Daoy (cell line): ENCODE data around the gene PITPNM1. TPM values are rescaled to one million over a fixed set of nuclear protein-coding genes. Genes with fewer than 3 reads are reported as not detected.
A peak's percentile ranks its signal among the peaks of the same experiment; 100 is the strongest.
"Not testable (repeated sequence)": the region's sequence is repeated elsewhere in the genome, so short reads cannot be mapped to it uniquely, and the experiment has no call there.

Source experiments
- DNase-seq: peaks from one replicate; pipeline ENCODE4 v3.0.0-alpha.2; 2015; ENCODE audit warnings: low read depth
- total RNA-seq: library from RNA; depleted of rRNA; stranded (reverse); fragments of >200 nt; shearing (Covaris generic); gene quantifications from 2 replicates; pipeline ENCODE4 v1.2.3, GENCODE V29; 2014

The PITPNM1 gene
- total RNA-seq, 1 experiment from 2014 or later = 32.1 TPM

GRCh38 chr11:67523556-67524479 is 18.7 kb upstream of the PITPNM1 start:
- no peak for DNase-seq

DNA sequence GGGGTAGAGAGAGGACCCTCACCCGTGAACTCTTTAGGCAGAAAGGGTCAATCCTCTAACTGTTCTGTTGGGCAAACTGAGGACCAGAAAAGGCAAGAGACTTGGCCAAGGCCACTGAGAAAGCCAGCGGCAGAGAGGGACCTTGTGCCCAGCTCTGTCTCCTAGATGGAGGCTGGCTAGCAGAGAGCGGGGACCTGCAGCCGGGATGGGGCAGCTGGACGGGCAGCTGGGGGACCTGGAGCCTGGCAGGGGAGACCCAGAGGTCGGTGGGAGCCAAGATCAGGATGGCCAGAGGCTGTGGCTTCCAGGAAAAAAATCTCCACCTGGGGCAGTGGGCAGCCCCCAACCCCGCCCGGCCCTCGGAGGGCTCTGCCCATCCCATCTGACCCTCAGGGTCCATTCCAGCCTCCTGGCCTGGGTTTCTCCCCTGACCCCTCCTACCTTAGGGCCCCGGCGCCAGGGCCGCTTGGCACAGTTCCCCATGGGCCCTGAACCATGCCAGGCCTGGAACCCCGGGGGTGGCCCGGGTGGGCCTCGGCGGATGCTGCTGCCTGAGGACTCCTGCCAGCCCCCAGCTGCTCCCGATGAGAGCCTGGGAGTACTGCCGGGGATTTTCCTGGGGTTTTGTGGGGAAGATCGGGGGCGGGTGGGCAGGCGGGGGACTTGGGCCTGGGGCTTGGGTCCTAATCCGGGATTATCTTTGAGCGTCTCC is 17.8 kb upstream of the PITPNM1 start, which contains the start of gene CABP2:
Gene CABP2, minus strand, starts transcription at position 603 of the 712 bp plus-strand sequence. Its CDS starts 120 bp downstream, at position 483.
- DNase-seq = no peak

DNA sequence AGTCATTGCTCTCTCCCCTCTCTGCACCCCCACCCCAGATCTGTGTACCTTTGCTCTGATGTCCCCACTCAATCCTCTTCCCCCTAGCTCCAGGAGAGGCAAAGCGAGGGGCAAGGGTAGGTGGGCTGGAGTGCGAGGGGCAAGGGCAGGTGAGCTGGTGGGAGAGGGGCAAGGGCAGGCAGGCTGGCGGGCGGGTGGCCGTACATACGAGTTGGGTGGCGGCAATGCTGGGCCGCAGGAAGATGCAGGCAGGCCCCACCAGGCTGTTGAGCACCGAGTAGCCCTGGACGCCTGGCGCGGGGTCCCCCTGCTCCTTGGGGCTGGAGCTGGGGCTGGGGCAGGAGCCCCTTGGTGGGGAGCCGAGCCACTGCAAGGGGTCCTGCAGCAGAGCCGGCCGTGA is 17.2 kb upstream of the PITPNM1 start:
- no peak for DNase-seq

DNA sequence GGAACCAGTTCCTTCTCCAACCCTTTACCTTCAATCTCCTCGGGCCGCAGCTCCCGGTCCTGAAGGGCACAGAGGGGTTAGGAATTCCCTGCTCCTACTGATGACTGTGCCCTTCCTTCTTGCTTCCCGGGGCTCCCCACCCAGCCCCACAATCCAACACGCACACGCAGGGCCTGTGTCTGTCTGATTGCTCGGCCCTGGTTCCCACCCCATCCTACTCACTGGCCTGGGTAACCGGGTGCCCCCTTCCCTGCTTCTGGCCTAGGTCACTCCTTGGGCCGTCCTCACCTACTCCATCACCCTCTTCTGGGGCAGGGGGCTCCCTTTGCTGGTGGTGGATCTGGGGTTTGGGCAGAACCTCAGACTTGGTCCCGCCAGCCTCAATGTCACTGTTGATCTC is 16.8 kb upstream of the PITPNM1 start:
- no peak for DNase-seq

GRCh38 chr11:67520856-67521824 is 16.0 kb upstream of the PITPNM1 start:
- no peak for DNase-seq

GRCh38 chr11:67519726-67520125 is 14.6 kb upstream of the PITPNM1 start:
- no peak for DNase-seq

GRCh38 chr11:67517784-67518552 is 12.8 kb upstream of the PITPNM1 start:
- no peak for DNase-seq

DNA sequence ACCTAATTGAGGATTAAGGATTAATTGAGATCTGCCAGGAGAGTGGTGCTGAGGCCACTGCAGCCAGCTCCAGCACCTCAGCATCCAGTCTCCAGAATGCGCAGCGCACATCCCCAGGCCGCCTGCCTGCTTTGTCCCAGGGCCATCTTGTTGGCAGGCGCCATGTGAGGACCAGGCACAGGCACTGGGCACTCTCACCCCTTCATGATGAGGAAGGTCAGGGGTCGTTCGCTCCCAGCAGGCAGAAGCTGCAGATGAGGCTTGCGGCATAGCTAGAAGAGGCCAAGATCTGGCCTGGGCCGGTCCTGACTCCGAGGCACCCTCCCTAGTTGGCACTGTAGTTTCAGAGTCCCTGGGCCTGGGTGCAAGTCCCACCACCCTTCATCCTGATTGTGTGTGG is 11.6 kb upstream of the PITPNM1 start:
- no peak for DNase-seq

GRCh38 chr11:67514116-67514515 is 9.0 kb upstream of the PITPNM1 start:
- no peak for DNase-seq

DNA sequence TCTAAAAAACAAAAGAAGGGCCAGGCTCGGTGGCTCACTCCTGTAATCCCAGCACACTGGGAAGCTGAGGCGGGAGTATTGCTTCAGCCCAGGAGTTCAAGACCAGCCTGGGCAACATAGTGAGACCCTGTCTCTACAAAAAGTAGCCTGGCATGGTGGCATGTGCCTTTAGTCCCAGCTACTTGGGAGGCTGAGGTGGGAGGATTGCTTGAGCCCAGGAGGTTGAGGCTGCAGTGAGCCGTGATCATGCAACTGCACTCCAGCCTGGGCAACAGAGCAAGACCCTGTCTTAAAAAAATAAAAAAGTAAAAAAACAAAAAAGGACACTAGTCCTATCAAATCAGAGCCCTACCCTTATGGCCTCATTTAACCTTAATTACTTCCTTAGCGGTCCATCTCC is 6.4 kb upstream of the PITPNM1 start:
- not testable (repeated sequence) for DNase-seq

DNA sequence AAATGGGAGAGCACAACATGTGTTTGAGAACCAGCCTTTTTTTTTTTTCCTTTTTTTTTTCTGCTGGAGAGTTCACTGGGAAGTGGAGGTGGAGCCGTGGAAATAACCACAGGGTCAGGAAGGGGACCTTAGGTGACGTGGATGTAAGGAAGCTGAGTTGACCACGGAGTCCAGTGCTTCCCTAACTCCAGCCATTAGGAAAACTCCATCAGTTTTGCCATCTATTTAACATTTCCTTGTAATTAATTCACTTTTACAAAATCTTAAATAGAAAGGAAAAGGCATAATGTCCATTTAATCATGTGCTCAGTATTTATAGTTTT is 4.8 kb upstream of the PITPNM1 start:
- DNase-seq = no peak

GRCh38 chr11:67508486-67509121 is 3.4 kb upstream of the PITPNM1 start:
- peak; percentile 98 for DNase-seq

GRCh38 chr11:67507864-67508485 is 2.8 kb upstream of the PITPNM1 start, which contains the start of gene CDK2AP2:
Gene CDK2AP2 (minus strand): TSS chr11:67508162. CDS start chr11:67508082, 80 bp downstream.
- DNase-seq = peak; percentile 100

GRCh38 chr11:67507242-67507863 is 2.2 kb upstream of the PITPNM1 start:
- DNase-seq = no peak

DNA sequence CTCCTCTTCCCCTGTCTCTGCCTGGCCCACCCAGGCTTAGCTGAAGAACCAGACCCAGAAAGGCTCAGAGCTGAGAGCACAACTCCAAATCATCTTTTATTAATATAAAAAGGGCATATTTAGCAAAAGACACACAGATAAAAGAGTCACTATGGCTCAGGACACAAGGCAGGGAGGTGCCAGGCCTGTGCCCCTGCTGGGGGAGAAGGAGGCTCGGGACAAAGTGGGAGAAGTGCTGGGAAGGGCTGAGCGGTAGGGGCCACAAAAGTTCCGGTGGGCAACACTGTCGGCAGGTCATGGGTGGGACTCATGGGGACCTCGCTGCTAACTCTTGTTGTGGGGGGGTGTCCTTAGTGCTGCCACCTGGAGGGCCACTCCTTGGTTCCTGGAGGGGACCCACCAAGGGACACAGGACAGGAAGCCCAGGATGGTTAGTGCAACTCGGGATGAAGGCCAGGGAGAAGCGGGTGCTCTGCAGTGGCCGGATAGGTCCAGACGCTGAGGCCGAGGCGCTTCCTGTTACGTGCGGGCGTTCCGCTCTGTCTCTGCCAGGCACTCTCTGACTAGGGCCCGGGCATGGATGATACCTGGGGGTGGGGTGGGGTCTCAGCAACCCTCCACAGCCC is 1.4 kb upstream of the PITPNM1 start:
- no peak for DNase-seq

DNA sequence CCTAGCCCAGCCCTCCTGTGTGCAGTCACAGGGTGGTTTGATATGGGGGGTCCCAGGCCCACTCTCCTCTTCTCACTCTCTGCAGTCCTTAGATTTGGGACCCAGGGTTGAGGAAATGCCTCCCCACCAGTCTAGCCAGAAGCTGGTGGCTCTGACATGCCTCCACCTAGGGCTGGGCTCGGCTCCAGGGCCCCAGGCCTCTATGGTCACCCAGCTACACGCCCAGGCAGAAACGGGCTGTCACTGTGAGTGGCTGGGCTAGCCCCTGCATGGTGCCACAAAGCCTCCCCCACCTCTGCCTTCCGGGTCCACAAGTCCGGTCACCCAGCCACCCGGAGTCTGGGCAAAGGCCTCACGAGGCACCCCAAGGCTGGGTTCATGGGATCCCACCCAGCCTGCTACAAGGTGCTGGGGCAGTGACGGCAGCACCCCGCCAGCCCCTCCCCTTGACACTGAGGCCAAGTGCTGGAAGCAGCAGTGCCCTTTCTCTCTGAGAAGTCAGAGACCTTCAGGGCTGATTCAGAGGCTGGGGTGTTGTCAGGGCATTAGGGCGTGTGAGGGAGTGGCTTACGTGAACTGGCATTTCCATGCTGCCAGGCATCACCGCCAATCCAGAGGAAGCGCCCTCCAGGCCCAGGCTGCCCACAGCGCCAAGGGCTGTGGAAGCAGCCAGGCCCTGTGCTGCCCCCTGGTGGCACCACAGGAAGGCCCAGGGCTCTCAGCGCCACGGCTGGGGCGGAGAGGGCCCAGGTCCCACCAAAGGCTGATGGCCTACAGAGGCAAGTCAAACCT is 638 bp upstream of the PITPNM1 start:
- peak; percentile 97 for DNase-seq

- peak; percentile 62 for DNase-seq
Observed at GRCh38 chr11:67504005-67504949, 886 bp downstream of the PITPNM1 start.
